COLO668 (cell line): ENCODE data around the gene SUCLG2.
"Not testable (repeated sequence)": the region's sequence is repeated elsewhere in the genome, so short reads cannot be mapped to it uniquely, and the experiment has no call there.

Experiments used
- DNase-seq: peaks from one replicate; lab custom pipeline; 2025; ENCODE audit not compliant: unreplicated experiment; lab: John Stamatoyannopoulos, UW

The SUCLG2 gene

GRCh38 chr3:67614195-67614594 is 40.2 kb downstream of the SUCLG2 start:
- no peak for DNase-seq

GRCh38 chr3:67610458-67610857 is 44.0 kb downstream of the SUCLG2 start:
- no peak for DNase-seq

GRCh38 chr3:67609709-67610108 is 44.7 kb downstream of the SUCLG2 start:
- no peak for DNase-seq

- no peak for DNase-seq
Observed at GRCh38 chr3:67608034-67608433, 46.4 kb downstream of the SUCLG2 start.

GRCh38 chr3:67605377-67605776 is 49.0 kb downstream of the SUCLG2 start:
- no peak for DNase-seq

- DNase-seq = no peak
Observed at GRCh38 chr3:67602816-67603215, 51.6 kb downstream of the SUCLG2 start.

- no peak for DNase-seq
Observed at GRCh38 chr3:67601919-67602608, 52.3 kb downstream of the SUCLG2 start.

- no peak for DNase-seq
Observed at GRCh38 chr3:67601385-67601784, 53.0 kb downstream of the SUCLG2 start.

- no peak for DNase-seq
Observed at GRCh38 chr3:67599821-67600220, 54.6 kb downstream of the SUCLG2 start.

- DNase-seq = no peak
Observed at GRCh38 chr3:67598814-67599556, 55.4 kb downstream of the SUCLG2 start.

GRCh38 chr3:67595424-67595823 is 59.0 kb downstream of the SUCLG2 start:
- no peak for DNase-seq

- DNase-seq = no peak
Observed at GRCh38 chr3:67593761-67594234, 60.6 kb downstream of the SUCLG2 start.

- DNase-seq = no peak
Observed at GRCh38 chr3:67592057-67592456, 62.4 kb downstream of the SUCLG2 start.

GRCh38 chr3:67587811-67588210 is 66.6 kb downstream of the SUCLG2 start:
- no peak for DNase-seq

GRCh38 chr3:67587301-67587700 is 67.1 kb downstream of the SUCLG2 start:
- no peak for DNase-seq

- not testable (repeated sequence) for DNase-seq
Observed at GRCh38 chr3:67584608-67585007, 69.8 kb downstream of the SUCLG2 start.

GRCh38 chr3:67580430-67581000 is 73.9 kb downstream of the SUCLG2 start:
- no peak for DNase-seq

- DNase-seq = no peak
Observed at GRCh38 chr3:67578416-67578815, 76.0 kb downstream of the SUCLG2 start.

- DNase-seq = no peak
Observed at GRCh38 chr3:67576441-67576840, 78.0 kb downstream of the SUCLG2 start.

- DNase-seq = no peak
Observed at GRCh38 chr3:67569324-67569723, 85.1 kb downstream of the SUCLG2 start.

- DNase-seq = no peak
Observed at GRCh38 chr3:67567893-67568292, 86.5 kb downstream of the SUCLG2 start.

GRCh38 chr3:67564973-67565372 is 89.4 kb downstream of the SUCLG2 start:
- DNase-seq = no peak
